BLaER1 treated with 17β-estradiol and CSF1 and Interleukin-3, amounts not matched to agents 10 nM and 100 nM (cell line): ENCODE data around the gene ABHD5.
"Not testable (repeated sequence)": the region's sequence is repeated elsewhere in the genome, so short reads cannot be mapped to it uniquely, and the experiment has no call there.

Source experiments
- H3K27ac ChIP-seq, 11 experiments: shearing (Covaris generic); formaldehyde crosslinking; 2 replicates each; pipeline ENCODE4 v1.8.1; 2022
- H3K27me3 ChIP-seq, 11 experiments: shearing (Covaris generic); formaldehyde crosslinking; 2 replicates each; pipeline ENCODE4 v1.8.1; 2022
- H3K36me3 ChIP-seq, 11 experiments: shearing (Covaris generic); formaldehyde crosslinking; 2 replicates each; pipeline ENCODE4 v1.8.1; 2022
- H3K4me1 ChIP-seq, 10 experiments: shearing (Covaris generic); formaldehyde crosslinking; 2 replicates each; pipeline ENCODE4 v1.8.1; 2022
- H3K4me2 ChIP-seq, 11 experiments: shearing (Covaris generic); formaldehyde crosslinking; 2 replicates each; pipeline ENCODE4 v1.8.1; 2022
- H3K4me3 ChIP-seq, 10 experiments: shearing (Covaris generic); formaldehyde crosslinking; 2 replicates each; pipeline ENCODE4 v1.8.1; 2022
- H3K9ac ChIP-seq, 11 experiments: shearing (Covaris generic); formaldehyde crosslinking; 2 replicates each; pipeline ENCODE4 v1.8.1; 2022
- H3K9me3 ChIP-seq, 11 experiments: shearing (Covaris generic); formaldehyde crosslinking; replicated peaks in 1 of 11; 2 replicates each; pipeline ENCODE4 v1.8.1; 2022
- H4K20me1 ChIP-seq, 11 experiments: shearing (Covaris generic); formaldehyde crosslinking; 2 replicates each; pipeline ENCODE4 v1.8.1; 2022
- Cebpa-rat ChIP-seq, 11 experiments: shearing (Covaris generic); IDR thresholded peaks; 2 replicates each; pipeline ENCODE4 v1.8.1; 2022

Gene ABHD5

GRCh38 chr3:43690400-43691119, at the start of gene ABHD5:
Gene ABHD5, plus strand, starts transcription at chr3:43690938. Its CDS starts 55 bp downstream, at chr3:43690993.
- no peaks in the 10 kb centered on the region for H3K27me3 ChIP-seq
- TF ChIP-seq Cebpa-rat (IDR thresholded peaks at IDR 0.05), result no peak
- H3K9ac ChIP-seq, result peak within 1 kb of the TSS; percentile 84 to 98 (median 93)
- H3K9me3 ChIP-seq, result no peaks in the 10 kb centered on the region
- H4K20me1 ChIP-seq, result peaks cover 0 to 13% (median 0%) of the 10 kb centered on the region in 11 experiments; a peak in 3 of 22 replicates
- peak within 1 kb of the TSS; percentile 77 to 95 (median 92) for H3K4me3 ChIP-seq
- peak within 1 kb of the TSS; percentile 82 to 94 (median 89) for H3K27ac ChIP-seq
- H3K4me2 ChIP-seq, result peak within 1 kb of the TSS; percentile 73 to 93 (median 85)
- no peaks in the 10 kb centered on the region for H3K36me3 ChIP-seq
- peaks cover 12 to 23% (median 17%) of the 10 kb centered on the region in 10 experiments for H3K4me1 ChIP-seq

DNA sequence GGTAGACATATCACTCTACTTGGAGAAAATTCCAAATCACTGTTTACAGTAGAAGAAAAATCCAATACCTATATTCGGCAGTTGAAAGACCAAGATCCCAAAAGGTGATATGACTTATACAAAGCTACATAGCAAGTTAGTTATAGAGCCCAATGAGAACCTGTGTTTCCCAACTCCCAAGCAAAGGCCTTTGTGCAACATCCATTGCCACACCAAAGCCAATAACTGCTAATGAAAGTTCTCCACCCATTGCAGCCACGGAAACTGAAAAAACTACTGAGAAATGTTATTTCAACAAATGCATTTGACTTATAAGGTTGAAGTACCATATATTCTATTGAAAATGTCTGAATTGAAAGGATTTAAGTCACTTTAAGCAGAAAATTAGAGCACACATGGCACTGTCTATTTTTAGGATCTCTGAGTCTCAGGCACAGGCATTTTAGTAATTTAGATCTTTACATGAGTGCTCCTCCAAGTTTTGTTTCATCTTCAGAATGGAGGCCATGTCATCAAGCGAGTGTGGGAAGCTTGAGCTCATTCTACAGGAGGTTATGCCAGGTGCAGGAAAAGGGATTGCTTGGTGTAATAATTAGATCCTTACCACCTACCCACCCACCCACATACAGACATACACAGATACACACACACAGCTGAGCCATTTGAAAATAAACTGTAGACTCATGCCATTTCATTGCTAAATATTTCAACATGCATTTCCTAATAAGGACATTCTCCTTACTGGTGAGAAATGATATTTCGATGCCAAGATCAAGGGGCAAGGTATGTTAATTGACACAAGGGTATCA, 49.2 kb upstream of the ABHD5 start:
- Histone ChIP-seq H3K4me3 (no peak overlapping the region), H3K9ac (no peak overlapping the region), H3K4me1 (0 out of 20 replicates have a peak, but pooled peaks cover 0 to 4% (median 0%) of the 10 kb centered on the region in 10 experiments), H3K4me2 (no peak overlapping the region), H3K27ac (no peak overlapping the region), H3K9me3 (no peaks in the 10 kb centered on the region), H4K20me1 (no peaks in the 10 kb centered on the region), H3K36me3 (no peaks in the 10 kb centered on the region), H3K27me3 (no peaks in the 10 kb centered on the region)
- TF ChIP-seq Cebpa-rat (IDR thresholded peaks at IDR 0.05), result no peak

GRCh38 chr3:43644443-43644842, 46.3 kb upstream of the ABHD5 start:
- Histone ChIP-seq H3K9ac (no peak overlapping the region), H3K4me3 (no peak overlapping the region), H3K4me2 (no peak overlapping the region), H3K9me3 (no peaks in the 10 kb centered on the region), H4K20me1 (no peaks in the 10 kb centered on the region), H3K27me3 (no peaks in the 10 kb centered on the region), H3K36me3 (no peaks in the 10 kb centered on the region), H3K4me1 (0 out of 20 replicates have a peak, but pooled peaks cover 0 to 5% (median 0%) of the 10 kb centered on the region in 10 experiments), H3K27ac (no peak overlapping the region)
- TF ChIP-seq Cebpa-rat (IDR thresholded peaks at IDR 0.05), result no peak

DNA sequence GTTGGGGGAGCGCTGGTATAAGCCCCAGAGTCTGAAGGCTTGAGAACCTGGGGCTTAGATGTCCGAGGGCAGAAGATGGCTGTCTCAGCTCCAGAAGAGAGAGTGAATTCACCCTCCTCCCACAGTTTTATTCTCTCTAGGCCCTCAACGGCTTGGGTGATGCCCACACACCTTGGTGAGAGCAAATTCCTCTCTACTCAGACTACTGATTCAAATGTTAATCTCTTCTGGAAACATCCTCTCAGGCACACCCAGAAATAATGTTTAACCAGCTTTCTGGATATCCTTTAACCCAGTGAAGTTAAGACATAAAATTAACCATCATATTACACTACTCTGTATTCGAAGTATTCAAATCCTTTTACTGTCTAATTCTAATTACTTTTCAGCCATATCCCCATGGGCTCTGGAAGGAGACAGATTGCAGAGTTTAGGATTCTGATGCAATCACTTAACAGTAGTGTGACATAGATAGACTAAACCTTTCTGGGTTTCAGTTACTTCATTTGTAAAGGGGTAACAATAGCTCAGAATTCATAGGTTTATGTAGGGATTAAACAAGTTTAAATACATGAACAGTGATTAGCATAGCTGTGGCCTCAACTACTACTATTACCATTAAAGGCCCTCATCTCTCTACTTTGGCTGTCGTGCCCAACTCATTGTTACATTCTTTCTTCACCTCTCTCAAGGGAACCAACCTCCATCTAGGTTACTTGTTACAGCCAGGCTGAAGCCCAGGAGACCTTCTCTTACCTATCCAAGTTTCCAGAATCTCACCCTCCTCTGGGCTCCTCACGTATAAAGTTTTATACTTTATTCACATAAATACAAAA, 43.2 kb upstream of the ABHD5 start:
- no peak overlapping the region for H3K4me2 ChIP-seq
- no peak overlapping the region for H3K9ac ChIP-seq
- no peak for TF ChIP-seq Cebpa-rat (IDR thresholded peaks at IDR 0.05)
- H3K4me3 ChIP-seq, result no peak overlapping the region
- H3K9me3 ChIP-seq, result peaks cover 0 to 5% (median 0%) of the 10 kb centered on the region in 11 experiments; a peak in 3 of 22 replicates
- H3K36me3 ChIP-seq, result no peaks in the 10 kb centered on the region
- no peaks in the 10 kb centered on the region for H4K20me1 ChIP-seq
- H3K4me1 ChIP-seq, result 0 out of 20 replicates have a peak, but pooled peaks cover 0 to 5% (median 0%) of the 10 kb centered on the region in 10 experiments
- H3K27ac ChIP-seq, result no peak overlapping the region
- H3K27me3 ChIP-seq, result no peaks in the 10 kb centered on the region

DNA sequence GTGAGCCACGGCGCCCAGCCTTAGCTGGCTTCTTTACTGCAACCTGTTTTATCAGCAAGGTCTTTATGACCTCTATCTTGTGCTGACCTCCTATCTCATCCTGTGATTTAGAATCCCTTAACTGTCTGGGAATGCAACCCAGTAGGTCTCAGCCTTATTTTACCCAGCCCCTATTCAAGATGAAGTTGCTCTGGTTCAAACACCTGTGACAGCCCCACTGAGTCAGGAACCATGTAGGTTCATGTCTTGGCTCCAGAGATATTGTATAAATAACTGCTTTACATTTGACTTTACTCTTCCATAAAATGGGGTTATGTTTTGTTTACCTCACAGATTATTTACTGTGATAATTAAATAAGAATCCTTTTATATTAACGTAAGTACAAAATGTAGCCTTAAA, 41.8 kb upstream of the ABHD5 start:
- 0 out of 20 replicates have a peak, but pooled peaks cover 0 to 5% (median 0%) of the 10 kb centered on the region in 10 experiments for H3K4me1 ChIP-seq
- no peaks in the 10 kb centered on the region for H3K27me3 ChIP-seq
- no peak overlapping the region for H3K27ac ChIP-seq
- H3K4me2 ChIP-seq, result no peak overlapping the region
- no peak overlapping the region for H3K9ac ChIP-seq
- H3K36me3 ChIP-seq, result no peaks in the 10 kb centered on the region
- H4K20me1 ChIP-seq, result no peaks in the 10 kb centered on the region
- TF ChIP-seq Cebpa-rat (IDR thresholded peaks at IDR 0.05), result no peak
- H3K4me3 ChIP-seq, result no peak overlapping the region
- H3K9me3 ChIP-seq, result peaks cover 0 to 5% (median 0%) of the 10 kb centered on the region in 11 experiments; a peak in 3 of 22 replicates

DNA sequence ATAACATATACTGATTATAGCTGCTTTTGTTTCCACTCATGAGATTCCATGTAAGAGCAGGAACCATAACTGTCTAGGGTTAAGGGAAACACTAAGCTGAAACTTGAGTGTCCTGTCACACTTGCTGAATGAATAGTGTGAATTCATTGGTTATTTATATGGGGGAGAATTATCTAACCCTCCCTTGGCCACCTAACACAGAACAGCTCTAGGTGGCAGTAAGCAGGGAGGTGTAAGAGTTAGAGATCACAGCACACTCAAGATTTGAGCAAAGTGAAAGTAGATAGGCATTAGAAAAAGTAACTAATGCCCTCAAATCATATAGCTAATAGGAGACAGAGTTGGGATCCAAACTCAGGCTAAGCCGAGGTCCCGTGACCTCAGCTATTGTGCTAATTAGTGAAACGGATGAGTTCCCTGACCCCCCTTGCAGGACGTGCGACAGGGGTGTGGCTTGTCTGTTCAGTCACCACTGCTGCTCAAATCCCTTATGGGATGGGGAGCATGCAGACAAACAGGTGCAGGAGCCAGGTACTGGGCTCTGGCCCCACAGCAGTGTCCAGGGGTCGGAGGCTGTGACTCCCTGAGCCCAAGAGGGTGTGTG, 41.3 kb upstream of the ABHD5 start:
- Histone ChIP-seq H3K27me3 (no peaks in the 10 kb centered on the region), H3K4me1 (0 out of 20 replicates have a peak, but pooled peaks cover 0 to 5% (median 0%) of the 10 kb centered on the region in 10 experiments), H3K9me3 (peaks cover 0 to 5% (median 0%) of the 10 kb centered on the region in 11 experiments; a peak in 3 of 22 replicates), H3K27ac (no peak overlapping the region), H3K4me3 (no peak overlapping the region), H3K36me3 (no peaks in the 10 kb centered on the region), H3K9ac (no peak overlapping the region), H3K4me2 (no peak overlapping the region), H4K20me1 (no peaks in the 10 kb centered on the region)
- TF ChIP-seq Cebpa-rat (IDR thresholded peaks at IDR 0.05), result no peak

DNA sequence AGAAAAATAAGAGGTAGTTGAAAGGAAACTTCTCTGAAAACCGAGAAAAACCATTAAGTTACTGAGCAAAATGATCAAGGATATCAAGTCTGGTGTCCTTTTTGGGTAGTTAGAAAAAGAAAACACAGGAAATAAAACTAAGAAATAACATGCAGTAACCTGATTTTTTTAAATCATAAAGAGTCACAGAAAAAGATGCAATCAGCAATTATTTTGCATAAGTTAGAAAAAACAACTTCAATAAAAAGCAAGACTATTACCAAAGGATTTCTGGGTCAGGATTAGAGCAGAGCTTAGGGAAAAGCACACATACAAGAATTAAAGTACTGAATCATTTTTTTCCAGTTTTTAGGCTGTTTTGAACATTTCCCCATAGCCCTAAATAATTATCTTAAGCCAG, 40.4 kb upstream of the ABHD5 start:
- no peaks in the 10 kb centered on the region for H3K27me3 ChIP-seq
- no peak overlapping the region for H3K4me3 ChIP-seq
- TF ChIP-seq Cebpa-rat (IDR thresholded peaks at IDR 0.05), result no peak
- H3K27ac ChIP-seq, result no peak overlapping the region
- H3K9me3 ChIP-seq, result peaks cover 0 to 5% (median 0%) of the 10 kb centered on the region in 11 experiments; a peak in 3 of 22 replicates
- H3K4me1 ChIP-seq, result 0 out of 20 replicates have a peak, but pooled peaks cover 0 to 5% (median 0%) of the 10 kb centered on the region in 10 experiments
- no peaks in the 10 kb centered on the region for H4K20me1 ChIP-seq
- no peaks in the 10 kb centered on the region for H3K36me3 ChIP-seq
- H3K4me2 ChIP-seq, result no peak overlapping the region
- no peak overlapping the region for H3K9ac ChIP-seq

DNA sequence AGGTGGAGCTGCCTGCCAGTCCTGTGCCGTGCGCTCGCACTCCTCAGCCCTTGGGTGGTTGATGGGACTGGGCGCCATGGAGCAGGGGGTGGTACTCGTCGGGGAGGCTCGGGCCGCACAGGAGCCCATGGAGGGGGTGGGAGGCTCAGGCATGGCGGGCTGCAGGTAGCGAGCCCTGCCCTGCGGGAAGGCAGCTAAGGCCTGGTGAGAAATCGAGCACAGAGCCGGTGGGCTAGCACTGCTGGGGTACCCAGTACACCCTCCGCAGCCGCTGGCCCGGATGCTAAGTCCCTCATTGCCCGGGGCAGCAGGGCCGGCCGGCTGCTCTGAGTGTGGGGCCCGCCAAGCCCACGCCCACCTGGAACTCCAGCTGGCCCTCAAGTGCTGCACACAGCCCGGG, 34.3 kb upstream of the ABHD5 start:
- not testable (repeated sequence) for H3K27ac ChIP-seq, H4K20me1 ChIP-seq, H3K4me1 ChIP-seq, H3K9ac ChIP-seq, H3K4me2 ChIP-seq, H3K36me3 ChIP-seq, H3K4me3 ChIP-seq, H3K27me3 ChIP-seq
- H3K9me3 ChIP-seq, result peaks cover 0 to 14% (median 8%) of the 10 kb centered on the region in 11 experiments; a peak in 9 of 22 replicates
